ENCODE results near the gene UST. TPM values are rescaled to one million over a fixed set of nuclear protein-coding genes. Genes with fewer than 3 reads are reported as not detected.

Gene UST
- total and polyA plus RNA-seq, 2 experiments from 2014 or later = 2.9 to 4.0 TPM

DNA sequence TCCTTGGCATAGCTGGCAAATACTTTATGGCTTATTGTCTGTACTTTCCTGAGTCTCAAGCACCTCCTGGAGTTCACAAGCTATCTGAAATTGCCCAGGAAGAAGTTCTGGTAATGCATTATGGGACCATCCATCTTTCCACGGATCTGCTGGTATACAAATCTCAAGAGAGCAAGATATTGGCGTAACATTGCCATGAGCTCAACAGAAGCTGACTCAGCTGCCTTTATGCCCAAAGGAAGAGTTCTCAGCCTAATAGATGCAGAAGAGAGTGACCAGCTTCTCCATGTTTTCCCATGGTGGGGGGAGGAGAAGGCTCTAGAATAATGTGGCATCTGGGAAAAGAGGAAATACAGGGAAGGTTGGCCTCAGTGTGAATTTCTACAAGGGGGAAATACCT, 78.7 kb downstream of the UST start:
- no peak for DNase-seq (ENCODE audit: low read depth in 1 of 2, low spot score in 1 of 2)

DNA sequence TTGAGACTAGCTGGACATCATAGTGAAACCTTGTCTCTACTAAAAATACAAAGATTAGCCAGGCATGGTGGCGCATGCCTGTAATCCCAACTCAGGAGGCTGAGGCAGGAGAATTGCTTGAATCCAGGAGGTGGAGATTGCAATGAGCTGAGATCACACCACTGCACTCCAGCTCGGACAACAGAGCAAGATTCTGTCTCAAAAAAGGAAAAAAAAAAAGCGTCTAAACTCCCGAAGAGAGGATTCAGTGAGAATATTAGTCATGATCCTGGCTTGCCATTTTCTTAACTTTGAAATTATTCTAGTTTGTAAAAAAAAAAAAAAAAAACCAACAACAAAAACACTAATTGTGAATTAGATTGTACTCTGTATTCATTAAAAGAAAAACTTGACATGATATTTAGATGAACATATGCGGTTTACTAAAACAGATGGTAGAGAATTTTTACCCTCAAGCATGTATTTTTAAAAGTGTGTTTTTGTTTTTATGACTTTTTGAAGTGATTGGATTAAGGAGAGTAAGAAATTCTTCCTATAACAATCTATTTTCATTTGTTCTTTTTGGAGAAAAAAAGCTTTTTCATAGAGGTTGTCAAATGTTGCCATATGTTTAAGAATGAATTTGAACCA, 80.7 kb downstream of the UST start:
- Histone ChIP-seq H3K4me3 (no peak overlapping the region), H3K4me1 (ENCODE audit: low read depth) (no peaks in the 10 kb centered on the region), H3K27me3 (no peaks in the 10 kb centered on the region), H3K36me3 (no peaks in the 10 kb centered on the region), H3K9me3 (ENCODE audit: low read depth) (no peaks in the 10 kb centered on the region), H3K27ac (no peak overlapping the region)
- TF ChIP-seq, protein P1, sequence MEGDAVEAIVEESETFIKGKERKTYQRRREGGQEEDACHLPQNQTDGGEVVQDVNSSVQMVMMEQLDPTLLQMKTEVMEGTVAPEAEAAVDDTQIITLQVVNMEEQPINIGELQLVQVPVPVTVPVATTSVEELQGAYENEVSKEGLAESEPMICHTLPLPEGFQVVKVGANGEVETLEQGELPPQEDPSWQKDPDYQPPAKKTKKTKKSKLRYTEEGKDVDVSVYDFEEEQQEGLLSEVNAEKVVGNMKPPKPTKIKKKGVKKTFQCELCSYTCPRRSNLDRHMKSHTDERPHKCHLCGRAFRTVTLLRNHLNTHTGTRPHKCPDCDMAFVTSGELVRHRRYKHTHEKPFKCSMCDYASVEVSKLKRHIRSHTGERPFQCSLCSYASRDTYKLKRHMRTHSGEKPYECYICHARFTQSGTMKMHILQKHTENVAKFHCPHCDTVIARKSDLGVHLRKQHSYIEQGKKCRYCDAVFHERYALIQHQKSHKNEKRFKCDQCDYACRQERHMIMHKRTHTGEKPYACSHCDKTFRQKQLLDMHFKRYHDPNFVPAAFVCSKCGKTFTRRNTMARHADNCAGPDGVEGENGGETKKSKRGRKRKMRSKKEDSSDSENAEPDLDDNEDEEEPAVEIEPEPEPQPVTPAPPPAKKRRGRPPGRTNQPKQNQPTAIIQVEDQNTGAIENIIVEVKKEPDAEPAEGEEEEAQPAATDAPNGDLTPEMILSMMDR (IDR thresholded peaks at IDR 0.05; ENCODE audit: low read depth, low read length) = no peak
- DNase-seq (ENCODE audit: low read depth in 1 of 2, low spot score in 1 of 2) = no peak

More for the DNA sequence above, 78.7 kb downstream of the UST start:
- no peak overlapping the region for H3K27ac ChIP-seq
- no peaks in the 10 kb centered on the region for H3K36me3 ChIP-seq
- no peaks in the 10 kb centered on the region for H3K4me1 ChIP-seq (ENCODE audit: low read depth)
- TF ChIP-seq, protein P1 (IDR thresholded peaks at IDR 0.05; ENCODE audit: low read depth, low read length) = no peak
- no peaks in the 10 kb centered on the region for H3K9me3 ChIP-seq (ENCODE audit: low read depth)
- H3K27me3 ChIP-seq = no peaks in the 10 kb centered on the region
- H3K4me3 ChIP-seq = no peak overlapping the region

DNA sequence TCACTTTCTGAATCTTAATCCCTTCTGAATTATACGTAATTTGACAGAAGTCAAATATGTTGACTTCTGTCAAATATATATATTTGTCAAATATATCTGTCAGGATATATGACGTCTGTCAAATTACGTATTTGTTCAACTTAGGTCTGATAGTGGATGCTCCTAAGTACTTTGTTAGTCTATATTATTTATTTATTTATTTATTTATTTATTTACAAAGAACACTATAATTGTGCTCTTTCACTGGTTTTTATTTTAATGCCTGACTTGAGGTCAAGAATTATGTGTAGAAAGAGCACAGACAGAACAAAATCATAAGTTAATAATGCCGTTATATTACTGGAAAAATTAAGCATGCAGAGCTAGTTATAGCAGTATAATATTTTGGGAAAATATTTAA, 81.2 kb downstream of the UST start:
- no peaks in the 10 kb centered on the region for H3K36me3 ChIP-seq
- H3K27me3 ChIP-seq = no peaks in the 10 kb centered on the region
- no peaks in the 10 kb centered on the region for H3K4me1 ChIP-seq (ENCODE audit: low read depth)
- no peak overlapping the region for H3K27ac ChIP-seq
- H3K9me3 ChIP-seq (ENCODE audit: low read depth) = no peaks in the 10 kb centered on the region
- DNase-seq (ENCODE audit: low read depth in 1 of 2, low spot score in 1 of 2) = no peak
- TF ChIP-seq, protein P1 (IDR thresholded peaks at IDR 0.05; ENCODE audit: low read depth, low read length) = no peak
- H3K4me3 ChIP-seq = no peak overlapping the region

DNA sequence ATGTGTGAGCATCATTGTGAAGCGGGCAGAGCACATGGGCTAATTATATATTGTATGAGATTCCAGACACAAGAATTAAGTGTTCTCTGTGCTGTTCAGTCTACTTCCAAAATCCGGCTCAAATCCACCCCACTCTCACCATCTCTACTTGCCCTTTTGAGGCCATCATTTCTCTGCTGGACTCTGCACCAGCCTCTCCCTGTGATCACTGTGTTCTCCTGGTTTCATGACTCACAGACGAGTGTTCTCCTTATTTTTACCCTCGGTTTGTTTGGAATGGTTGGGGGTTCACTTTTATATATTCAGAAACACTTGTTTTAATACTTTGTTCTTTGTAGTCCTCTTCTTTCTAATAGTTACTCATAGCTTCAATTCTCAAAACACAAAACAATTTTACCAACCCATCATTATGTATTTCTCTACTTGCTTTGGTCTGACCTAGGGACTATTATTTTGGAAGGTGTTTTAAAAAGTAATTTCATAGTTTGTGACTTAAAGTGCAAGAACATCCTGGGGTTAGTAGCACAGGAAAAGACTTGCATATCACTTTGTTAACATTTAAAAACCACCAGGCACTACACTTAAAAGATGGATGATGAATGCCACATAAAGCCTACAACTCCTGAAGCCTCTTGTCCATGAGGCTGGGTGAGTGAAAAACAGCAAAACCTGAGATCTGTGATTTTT, 82.7 kb downstream of the UST start:
- H3K4me3 ChIP-seq = no peak overlapping the region
- H3K9me3 ChIP-seq (ENCODE audit: low read depth) = no peaks in the 10 kb centered on the region
- H3K4me1 ChIP-seq (ENCODE audit: low read depth) = no peaks in the 10 kb centered on the region
- no peak for DNase-seq (ENCODE audit: low read depth in 1 of 2, low spot score in 1 of 2)
- TF ChIP-seq, protein P1 (IDR thresholded peaks at IDR 0.05; ENCODE audit: low read depth, low read length) = no peak
- no peaks in the 10 kb centered on the region for H3K36me3 ChIP-seq
- no peak overlapping the region for H3K27ac ChIP-seq
- H3K27me3 ChIP-seq = no peaks in the 10 kb centered on the region

DNA sequence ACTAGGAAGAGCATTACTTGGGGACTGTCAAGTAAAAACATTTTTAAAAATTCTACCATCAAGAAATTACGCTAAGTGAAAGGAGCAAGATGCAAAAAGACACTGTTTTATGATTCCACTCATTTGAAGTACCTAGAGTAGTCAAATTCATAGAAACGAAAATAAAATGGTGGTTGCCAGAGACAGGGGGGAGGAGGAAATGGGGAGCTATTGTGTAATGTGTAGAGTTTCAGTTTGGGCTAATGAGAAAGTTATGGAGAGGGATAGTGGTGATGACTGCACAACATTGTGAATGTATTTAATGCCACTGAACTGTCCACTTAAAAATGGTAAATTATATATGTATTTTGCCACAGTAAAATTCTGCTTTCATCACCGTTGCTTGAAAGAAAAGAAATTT, 83.8 kb downstream of the UST start:
- Histone ChIP-seq H3K9me3 (ENCODE audit: low read depth) (no peaks in the 10 kb centered on the region), H3K4me1 (ENCODE audit: low read depth) (no peaks in the 10 kb centered on the region), H3K27me3 (no peaks in the 10 kb centered on the region), H3K27ac (no peak overlapping the region), H3K36me3 (no peaks in the 10 kb centered on the region), H3K4me3 (no peak overlapping the region)
- DNase-seq (ENCODE audit: low read depth in 1 of 2, low spot score in 1 of 2) = no peak
- TF ChIP-seq, protein P1 (IDR thresholded peaks at IDR 0.05; ENCODE audit: low read depth, low read length) = no peak

Data from cardiac muscle cell (in vitro differentiated cells and primary cell).